AG10803 (cell line): ENCODE data around the gene GRM5.
"Not testable (repeated sequence)": the region's sequence is repeated elsewhere in the genome, so short reads cannot be mapped to it uniquely, and the experiment has no call there.

ENCODE experiments used
- DNase-seq: peaks from one replicate; pipeline ENCODE4 v3.0.0; 2010; ENCODE audit warnings: low read depth
- H3K4me3 ChIP-seq: 2 replicates; pipeline ENCODE4 v1.5.1; 2011; ENCODE audit warnings: mild to moderate bottlenecking, low read length, control low read depth
- CTCF ChIP-seq: conservative IDR thresholded peaks from 2 replicates; pipeline ENCODE4 v1.5.1; 2011; ENCODE audit warnings: mild to moderate bottlenecking, low read length, control low read depth, inconsistent platforms

The GRM5 gene

DNA sequence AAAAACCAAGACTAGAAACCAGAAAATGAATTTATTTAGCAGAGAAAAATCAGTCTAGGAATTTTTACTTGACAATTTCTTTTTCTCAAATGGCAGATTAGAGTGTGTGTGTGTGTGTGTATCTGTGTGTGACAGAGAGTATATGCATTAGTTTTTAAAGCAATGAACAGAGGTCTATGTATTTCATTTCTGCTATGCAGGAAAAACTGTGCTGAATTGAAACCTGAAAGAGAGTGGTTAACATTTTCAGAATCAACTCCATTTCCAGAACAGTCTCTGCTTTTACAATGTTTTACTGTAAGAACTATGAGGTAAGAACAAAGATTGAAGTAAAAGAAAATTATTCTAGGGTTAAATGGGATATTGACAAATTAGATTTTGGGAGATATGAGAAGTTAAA lies 114.8 kb downstream of the GRM5 start:
- no peak for DNase-seq
- no peak overlapping the region for H3K4me3 ChIP-seq
- TF ChIP-seq CTCF: no peak

GRCh38 chr11:88948908-88949307 lies 116.9 kb downstream of the GRM5 start:
- DNase-seq, H3K4me3 ChIP-seq: not testable (repeated sequence)

GRCh38 chr11:88947843-88948572 lies 117.8 kb downstream of the GRM5 start:
- not testable (repeated sequence) for H3K4me3 ChIP-seq, DNase-seq

DNA sequence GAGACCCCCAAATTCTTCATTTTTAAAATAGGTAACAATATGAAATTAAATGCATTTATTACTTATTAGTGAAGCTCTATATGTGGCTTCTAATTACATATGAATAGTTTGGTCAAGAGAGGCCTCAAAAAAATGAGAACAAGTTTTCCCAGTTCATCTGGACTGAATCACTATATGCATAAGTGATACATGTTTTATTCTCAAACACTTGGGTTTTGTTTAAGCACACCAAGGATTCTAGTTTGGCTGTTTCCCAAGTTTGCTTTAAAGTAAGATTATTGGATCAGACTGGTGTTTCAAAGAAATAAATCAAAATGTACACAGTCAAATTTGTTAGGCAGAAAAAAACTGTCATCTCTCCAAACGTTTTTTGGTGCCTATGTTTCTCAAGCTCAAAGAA lies 136.1 kb downstream of the GRM5 start:
- H3K4me3 ChIP-seq, DNase-seq: not testable (repeated sequence)

DNA sequence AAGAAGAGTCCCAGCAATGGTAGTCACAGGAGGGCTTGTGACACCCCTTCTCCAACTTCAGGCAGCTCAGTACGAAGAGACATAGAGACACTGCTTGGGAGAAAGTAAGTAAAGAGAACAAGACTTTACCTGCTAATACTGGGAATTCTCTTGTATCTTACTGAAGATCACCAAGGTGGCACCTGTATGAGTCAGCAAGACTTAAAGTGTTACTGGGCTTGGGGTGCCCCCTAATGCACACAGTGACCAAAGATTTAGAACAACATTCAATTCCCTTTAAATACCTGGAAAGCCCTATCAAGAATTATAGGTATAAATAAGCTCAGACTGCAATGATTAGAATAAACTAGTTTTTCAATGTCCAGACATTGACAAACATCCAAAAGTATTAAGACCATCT lies 148.7 kb downstream of the GRM5 start:
- not testable (repeated sequence) for DNase-seq, H3K4me3 ChIP-seq

- DNase-seq: peak; percentile 8
- H3K4me3 ChIP-seq: no peak overlapping the region
- no peak for TF ChIP-seq CTCF
Measured at GRCh38 chr11:88909500-88909899, 156.3 kb downstream of the GRM5 start.

- H3K4me3 ChIP-seq, DNase-seq: not testable (repeated sequence)
Measured at GRCh38 chr11:88901436-88901835, 164.3 kb downstream of the GRM5 start.

GRCh38 chr11:88888855-88889254 lies 176.9 kb downstream of the GRM5 start:
- DNase-seq, H3K4me3 ChIP-seq: not testable (repeated sequence)

DNA sequence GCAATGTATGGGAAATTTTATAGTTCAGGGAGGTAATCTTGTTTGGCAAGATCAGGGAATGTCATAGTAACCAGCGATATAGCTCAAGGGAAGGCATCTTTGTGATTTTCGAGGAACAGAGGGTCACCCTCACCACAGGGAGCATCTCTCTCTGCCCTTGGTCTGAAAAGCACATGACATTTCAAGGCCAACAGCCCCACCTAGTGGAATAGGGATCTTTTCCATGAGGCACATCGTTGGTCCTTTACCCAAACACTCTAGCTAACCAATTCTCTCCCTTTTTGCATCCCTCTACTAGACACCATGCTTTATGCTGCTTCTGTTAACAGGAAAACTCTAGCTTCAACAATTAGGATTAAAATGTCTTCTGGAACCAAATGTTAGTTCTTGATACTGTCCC lies 179.0 kb downstream of the GRM5 start:
- peak; percentile 41 for DNase-seq
- peak; percentile 56 for TF ChIP-seq CTCF

GRCh38 chr11:88882800-88883199 lies 183.0 kb downstream of the GRM5 start:
- DNase-seq, H3K4me3 ChIP-seq: not testable (repeated sequence)

More for the DNA sequence above, 179.0 kb downstream of the GRM5 start:
- no peak overlapping the region for H3K4me3 ChIP-seq

GRCh38 chr11:88861618-88862017 lies 204.2 kb downstream of the GRM5 start:
- DNase-seq: no peak
- no peak for TF ChIP-seq CTCF
- no peak overlapping the region for H3K4me3 ChIP-seq

- not testable (repeated sequence) for DNase-seq
Measured at GRCh38 chr11:88860431-88860830, 205.4 kb downstream of the GRM5 start.

DNA sequence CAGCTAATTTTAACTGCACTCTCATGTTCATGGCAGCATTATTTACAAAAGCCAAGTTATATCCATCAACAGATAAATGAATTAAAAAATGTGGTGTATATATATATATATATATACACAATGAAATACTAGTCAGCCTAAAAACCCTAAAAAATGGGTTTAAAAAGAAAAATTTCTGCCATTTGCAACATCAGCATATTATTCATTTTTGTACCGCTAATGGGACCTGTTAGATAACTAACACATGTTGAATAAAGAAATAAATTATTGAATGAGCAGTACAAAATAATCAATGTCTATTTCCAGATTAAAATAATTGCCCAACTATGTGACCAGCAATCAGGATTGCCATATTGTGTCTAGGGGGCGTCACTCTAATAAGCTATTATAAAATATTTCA lies 211.8 kb downstream of the GRM5 start:
- H3K4me3 ChIP-seq, DNase-seq: not testable (repeated sequence)

More at GRCh38 chr11:88860431-88860830, 205.4 kb downstream of the GRM5 start:
- H3K4me3 ChIP-seq: not testable (repeated sequence)

- not testable (repeated sequence) for H3K4me3 ChIP-seq, DNase-seq
Measured at GRCh38 chr11:88851547-88851946, 214.2 kb downstream of the GRM5 start.

DNA sequence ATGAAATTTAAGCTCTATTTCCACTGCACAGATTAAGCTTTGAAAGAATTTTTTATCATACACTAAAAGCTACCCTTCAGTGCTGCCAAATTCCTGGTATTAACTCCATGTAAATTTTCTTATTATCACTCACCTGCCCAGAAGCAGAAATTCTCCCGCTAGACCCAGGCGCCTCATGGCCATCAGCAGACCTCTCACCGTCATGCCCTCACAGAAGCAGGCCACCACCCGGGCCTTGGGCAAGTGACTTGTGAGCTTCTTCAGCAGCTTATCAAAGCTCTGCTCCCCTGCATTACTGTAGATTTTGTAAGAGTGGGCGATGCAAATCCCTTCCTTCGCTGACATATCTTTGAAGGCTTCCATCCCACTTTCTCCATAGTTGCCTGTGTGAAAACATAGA lies 216.0 kb downstream of the GRM5 start:
- not testable (repeated sequence) for DNase-seq, H3K4me3 ChIP-seq
